ENCODE data around the gene POLD4.
"Not testable (repeated sequence)": the region's sequence is repeated elsewhere in the genome, so short reads cannot be mapped to it uniquely, and the experiment has no call there.

Gene POLD4

DNA sequence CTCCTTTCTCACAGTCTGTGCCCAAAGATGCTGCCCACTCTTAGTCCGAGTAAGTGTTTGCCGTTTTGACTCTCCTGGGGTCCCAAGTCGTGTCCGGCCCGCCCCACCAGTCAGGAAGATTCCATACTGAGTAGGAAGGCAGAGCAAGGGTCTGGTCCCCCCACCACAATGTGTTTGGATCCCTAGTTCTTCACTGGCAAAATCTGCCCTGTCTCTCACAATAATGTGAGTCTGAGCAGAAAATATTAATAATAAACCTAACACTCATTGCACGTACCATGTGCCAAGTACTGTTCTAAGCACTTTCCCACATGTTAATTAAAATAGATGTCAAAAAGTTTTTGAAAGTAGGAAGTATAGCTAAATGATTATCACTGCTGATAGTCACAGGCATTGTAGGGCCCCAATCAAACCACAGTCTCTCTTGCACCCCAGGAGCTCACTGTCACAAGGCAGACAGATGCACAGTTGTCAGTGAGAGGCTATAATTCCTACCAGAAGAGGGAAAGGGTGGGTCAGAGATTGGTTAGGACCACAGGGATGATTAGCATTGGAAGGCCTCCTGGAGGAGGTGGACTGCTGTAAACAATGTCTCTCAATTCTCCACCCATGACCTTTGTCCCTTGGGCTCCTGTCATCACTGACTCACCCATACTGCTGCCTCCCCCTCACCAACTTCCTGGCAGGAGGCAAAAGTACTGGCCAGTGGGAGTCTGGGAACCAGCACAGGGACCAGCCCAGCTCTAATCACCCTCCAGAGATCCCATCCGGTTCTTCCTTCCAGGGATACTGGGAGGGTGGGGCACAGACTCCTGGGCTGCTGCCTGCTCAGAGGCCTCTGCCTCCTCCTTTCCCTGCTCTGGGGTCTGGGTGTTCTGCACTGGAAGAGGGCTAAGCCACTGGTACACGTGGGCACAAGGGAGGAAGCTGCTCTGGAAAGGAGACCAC, 1.0 kb upstream of the POLD4 start:
- DNase-seq, result no peak

DNA sequence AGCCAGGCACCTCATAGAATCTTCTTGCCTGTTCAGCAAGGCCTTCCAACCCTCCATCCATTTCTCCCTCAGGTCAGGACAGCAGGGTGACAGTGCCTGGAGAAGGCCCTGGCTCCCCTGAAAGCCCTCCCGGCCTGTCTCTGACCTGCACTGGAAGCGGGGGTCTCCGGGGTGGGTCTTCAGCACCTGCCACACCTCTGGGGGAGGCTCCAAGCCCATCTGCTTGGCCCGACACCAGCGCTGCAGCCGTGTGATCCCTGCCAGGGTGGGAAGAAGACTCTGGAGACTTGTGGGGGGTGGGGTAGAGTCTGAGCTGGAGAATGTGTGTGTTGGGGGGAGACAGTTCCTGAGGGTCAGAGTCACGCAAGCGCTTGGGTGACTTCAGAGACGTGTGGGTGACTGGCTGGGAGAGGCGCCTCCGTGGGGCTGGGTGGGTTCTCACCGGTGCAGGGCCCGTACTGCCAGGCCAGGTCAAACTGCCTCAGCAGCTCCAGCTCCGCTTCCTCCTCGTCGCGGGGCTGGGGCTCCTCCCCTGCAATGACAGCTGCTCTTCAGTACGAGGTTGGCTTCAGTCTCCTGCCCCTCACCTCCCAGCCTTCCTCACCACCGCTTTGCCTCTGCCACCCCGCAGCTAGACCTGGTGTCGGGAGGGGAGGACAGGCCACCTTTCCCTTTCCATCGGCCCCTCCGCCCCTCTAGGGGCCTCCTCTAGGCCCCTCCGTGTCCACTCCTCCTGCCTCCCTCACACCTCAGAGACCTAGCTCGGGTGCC, 615 bp downstream of the POLD4 start:
- DNase-seq, result no peak

DNA sequence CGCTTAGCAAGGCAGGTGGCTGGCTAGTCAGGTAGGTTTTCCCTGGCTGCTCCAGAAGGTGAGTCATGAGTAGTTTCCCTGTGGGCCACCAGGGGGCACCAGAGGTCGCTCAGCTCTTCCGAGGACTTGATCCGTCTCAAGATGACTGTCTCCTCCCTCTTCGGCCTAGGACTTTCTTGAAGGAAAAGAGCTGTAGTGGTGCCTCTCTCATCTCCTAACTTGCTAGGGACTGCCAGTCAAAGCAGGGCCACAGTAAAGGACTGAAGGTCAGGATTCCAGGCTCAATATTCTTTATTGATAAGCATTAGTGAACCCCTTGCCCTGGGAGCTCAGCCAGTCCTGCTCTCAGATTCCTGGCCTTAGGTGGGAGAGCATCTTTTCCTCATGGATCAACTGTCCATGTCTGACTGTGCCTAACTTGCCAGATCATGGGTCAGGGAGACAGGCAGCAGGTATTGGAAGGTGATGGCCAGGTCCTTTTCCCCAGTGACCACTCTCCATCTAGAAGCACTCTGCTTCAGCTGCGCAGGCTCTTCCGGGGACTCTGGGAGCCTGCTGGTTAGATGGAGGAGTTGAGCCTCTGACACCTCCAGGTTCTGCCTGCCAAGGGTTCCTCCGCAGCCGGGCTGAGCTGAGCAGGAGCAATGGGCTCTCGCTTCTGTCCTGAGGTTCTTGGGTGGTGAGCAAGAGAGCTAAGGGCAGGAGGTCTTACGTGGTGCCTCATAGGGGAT, 1.9 kb downstream of the POLD4 start:
- DNase-seq, result peak in 26 of 58 donors; percentile 12 to 52 (median 34)

DNA sequence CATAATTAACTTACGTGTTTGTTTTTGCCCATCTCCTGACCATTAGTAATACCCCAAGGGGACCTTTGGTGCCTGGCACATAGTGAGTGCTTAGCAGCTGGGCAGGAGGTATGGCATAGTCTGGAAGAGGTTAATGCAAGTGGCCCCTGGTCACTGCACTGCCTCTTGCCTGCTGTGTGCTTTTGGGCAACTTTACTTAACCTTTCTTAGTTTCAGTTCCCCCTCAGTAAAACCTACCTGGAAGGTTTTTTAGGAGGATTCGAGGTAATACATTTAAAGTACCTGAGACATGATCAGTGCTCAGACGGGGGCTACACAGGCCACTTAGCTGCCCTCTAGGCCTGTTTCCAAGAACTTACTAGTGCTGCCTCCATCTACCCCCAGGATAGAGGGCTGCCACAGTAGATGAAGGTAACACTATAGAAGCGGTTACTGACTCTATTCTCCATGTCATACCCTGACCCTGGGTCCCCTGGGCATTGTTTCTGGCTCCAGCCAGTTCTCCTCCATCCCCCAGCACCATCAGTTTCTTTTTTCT, 3.3 kb downstream of the POLD4 start:
- no peak for DNase-seq

DNA sequence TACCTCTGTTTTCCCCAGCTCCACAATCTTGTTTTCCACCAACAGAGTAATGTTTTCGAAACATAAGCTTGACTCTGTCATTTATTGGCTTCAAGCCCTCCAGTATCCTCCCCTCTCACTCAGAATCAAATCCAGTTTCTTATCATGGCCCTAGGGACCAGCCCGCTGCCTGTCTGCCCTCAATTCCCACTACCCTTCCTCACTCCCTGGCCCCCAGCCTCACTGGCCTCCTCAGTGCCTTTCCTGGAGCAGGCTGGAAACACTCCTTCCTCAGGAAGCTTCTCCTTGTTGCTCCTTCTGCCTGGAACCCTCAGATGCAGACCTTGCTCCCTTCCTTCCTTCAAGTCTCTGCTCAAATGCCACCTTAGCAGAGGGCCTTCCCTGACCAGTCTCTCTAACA, 3.9 kb downstream of the POLD4 start:
- DNase-seq, result no peak

DNA sequence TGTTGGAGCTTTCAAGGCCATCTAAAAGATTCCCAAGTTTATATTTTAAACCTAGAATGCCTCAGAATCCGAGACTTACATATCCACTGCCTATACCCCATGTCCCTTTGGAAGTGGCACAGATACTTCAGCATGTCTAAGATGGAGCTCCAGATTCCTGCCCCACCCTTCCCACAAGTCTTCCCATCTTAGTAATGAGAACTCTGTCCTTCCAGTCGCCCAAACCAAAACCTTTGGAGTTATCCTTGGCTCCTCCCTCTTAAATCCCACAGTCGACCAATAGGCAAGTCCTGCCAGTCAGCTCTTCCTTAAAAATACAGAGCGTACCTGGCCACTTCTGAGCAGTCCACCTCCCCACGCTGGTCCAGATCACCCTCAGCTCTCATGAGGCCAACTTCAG, 4.3 kb downstream of the POLD4 start:
- DNase-seq, result no peak

DNA sequence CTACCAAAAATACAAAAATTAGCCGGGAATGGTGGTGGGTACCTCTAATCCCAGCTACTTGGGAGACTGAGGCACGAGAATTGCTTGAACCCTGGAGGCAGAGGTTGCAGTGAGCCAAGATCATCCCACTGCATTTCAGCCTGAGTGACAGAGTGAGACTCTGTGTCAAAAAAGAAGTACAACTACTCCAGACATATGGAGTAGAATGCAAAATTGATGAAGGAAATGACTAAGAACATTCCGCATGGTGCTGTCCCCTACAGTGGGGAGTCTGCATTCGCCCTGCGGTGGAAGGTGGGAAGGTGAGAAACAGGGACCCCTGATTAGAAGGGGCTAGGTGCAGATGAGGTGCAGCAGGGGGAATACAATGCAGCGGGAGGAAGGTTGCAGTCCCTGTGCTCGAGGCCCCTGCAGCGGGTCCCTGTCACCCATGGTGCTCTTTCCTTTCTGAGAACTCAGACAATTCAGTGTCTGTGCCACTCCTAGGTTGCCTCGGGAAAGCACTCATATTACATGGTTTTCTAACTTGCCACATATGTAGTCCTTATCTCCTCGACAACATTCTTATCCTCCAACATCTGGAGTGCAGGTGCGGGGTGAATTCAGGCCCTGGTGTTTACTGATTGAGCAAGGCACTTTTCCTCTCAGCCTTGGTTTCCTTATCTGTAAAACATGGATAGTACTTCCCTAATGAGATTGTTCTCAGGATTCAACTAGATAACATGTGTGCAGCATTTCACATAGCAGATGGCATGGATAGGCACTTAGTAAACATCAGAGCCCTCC, 5.2 kb downstream of the POLD4 start:
- no peak for DNase-seq

DNA sequence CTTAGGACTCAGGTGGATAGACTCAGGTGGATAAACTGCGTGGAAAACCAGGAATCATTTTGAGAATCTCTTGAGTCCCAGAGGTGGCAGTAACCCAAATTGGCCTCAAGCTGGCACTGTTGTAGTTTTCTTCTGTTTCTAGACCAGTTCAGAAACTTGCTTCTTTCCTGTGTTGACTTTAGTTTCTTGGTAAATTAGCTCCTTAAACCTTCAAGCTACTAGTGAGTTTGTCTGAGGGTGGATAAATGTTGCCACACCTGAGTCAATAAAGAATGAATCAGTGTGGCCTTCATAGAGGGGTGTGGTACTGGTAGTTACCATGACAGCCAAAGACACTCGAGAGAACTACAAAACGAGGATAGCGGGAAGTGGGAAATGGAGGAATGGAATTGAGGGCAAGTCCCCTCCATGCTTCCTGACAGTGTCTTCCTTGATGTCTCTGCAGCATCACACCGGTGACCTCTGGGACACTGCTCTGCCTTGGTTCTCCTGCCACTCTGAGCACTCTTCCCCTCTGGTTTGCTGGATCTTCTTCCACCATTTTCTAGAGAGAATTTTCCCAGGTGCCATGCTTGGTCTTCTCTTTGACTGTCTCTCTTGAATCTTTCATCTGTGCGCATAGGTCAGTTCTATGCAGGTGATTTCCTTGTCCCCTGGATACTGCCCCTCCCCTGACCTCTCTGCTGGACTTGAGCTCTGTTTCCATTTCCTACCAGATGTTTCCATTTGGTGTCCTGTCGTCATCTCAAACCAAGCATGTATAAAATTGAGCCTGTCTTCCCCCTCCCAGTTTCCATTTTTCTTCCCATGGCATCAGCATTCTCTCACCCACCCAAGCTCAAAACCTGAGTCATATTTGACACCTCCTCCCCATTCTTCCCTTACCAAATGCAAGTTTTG, 7.2 kb downstream of the POLD4 start:
- DNase-seq, result peak in 3 of 58 donors; percentile 11 to 32 (median 17)

DNA sequence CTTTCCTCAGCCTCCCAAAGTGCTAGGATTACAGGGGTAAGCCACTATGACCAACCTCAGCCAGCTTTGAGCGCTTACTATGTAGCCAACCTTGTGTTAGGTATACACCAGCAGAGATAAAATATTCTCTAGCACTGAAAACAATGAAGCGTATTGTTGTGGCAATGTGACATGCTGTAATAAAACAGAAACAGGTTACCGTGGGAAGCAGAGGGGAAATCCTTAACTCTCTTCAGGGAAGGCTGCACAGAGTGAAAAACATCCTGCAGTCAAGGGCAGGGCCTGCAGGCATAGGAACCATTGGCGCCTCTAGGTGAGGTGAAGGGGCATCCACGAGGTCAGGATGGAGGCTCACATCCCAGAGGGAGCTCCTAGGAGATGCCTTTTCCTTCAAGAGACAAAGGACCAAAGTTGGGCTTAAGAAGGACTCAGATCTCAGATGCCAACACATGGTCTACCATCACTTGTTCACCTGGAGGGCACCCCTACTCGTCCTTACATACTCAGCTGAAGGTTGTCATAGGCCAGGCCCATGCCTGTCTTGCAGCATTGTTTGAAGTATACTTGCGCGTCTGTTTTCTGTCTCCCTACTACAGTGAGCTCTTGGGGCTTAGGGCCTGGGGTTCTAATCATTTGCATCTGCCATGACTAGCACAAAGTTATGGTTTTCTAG, 8.0 kb downstream of the POLD4 start:
- DNase-seq, result no peak

DNA sequence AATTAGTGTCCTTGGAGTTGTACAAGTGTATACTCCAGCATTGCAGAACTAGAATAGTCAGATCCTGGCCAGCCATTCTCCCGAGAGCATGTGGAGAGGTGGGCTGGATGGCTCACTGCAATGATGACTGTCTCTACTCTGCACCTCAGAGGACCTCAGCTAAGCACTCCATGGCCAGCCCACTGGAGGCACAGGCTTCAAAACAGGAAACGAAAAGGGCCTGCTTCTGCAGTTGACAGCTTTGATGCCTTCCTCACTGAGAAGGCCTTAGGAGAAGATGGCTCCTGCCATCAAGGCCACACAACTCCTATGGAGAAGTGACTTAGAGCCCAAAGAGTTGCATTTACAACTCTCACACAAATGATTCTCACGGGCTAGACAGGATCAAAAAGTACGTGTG, 9.1 kb downstream of the POLD4 start:
- no peak for DNase-seq

DNA sequence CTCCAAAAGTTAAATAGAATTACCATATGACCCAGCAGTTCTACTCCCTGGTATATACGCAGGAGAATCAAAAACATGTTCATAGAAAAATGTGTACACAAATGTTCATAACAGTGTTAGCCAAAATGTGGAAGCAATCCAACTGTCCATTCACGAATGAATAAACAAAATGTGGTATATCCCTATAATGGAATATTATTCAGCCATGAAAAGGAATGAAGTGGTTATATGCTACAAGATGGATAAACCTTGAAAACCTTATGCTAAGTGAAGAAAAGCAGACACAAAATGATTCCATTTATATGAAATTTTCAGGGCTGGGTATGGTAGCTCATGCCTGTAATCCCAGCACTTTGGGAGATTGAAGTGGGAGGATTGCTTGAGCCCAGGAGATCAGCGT, 16.1 kb downstream of the POLD4 start:
- DNase-seq, result no peak

DNA sequence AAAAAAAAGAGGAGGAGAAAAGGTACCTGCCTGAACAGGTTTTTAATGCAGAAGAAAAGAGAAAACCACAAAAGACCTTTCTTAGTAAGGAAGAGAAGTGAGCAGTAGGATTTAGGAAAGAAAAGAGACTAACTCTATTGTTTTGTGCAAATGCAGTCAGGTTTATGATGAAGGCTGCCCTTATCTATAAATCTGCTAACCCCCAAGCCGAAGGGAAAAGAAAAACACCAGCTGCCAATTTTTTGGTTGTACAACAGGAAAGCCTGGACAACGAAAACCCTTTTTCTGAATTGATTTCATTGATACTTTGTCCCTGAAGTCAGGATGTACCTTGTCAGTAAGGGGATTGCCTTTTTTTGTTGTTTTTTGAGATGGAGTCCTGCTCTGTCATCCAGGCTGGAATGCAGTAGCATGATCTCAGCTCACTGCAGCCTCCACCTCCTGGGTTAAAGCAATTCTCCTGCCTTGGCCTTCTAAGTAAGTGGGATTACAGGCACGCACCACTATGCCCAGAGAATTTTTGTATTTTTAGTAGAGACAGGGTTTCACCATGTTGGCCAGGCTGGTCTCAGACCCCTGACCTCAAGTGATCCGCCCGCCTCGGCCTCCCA, 21.2 kb downstream of the POLD4 start:
- DNase-seq, result no peak

DNA sequence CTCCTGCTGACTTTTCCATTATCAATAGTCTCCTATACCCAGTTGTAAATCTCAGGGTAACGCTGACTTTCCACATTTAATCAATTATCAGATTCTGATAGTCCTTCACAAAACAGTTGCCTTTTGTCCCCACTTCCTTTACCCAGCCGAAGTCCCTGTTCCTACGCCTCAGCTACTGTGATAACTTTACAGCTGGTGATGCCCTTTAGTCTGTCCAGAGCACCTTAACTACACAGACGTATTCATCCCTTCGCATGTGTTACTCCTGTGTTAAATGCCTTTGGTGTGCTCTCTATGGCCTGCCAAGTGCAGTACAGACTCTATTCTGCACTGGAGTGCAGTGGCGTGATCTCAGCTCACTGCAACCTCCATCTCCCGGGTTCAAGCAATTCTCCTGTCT, 29.8 kb downstream of the POLD4 start:
- no peak for DNase-seq

DNA sequence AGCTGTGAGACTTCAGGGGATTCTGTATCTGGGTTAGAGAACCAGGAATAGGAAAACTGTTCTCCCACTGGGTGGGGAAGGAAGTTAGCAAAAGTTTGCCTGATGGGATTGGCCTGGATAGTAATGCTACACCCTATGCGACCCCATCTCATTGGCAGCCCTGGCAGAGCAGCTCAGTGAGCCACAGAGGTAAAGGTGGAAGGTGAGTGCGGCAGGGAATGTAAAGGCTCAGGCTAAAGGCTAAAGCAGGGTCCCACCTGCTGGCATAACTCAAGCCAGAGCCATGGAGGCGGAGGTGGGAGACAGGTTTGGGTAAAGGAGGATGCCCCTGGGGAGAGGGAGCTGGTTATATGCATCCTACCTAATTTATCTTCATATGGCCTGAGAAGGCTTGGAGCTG, 31.3 kb downstream of the POLD4 start:
- DNase-seq, result no peak

DNA sequence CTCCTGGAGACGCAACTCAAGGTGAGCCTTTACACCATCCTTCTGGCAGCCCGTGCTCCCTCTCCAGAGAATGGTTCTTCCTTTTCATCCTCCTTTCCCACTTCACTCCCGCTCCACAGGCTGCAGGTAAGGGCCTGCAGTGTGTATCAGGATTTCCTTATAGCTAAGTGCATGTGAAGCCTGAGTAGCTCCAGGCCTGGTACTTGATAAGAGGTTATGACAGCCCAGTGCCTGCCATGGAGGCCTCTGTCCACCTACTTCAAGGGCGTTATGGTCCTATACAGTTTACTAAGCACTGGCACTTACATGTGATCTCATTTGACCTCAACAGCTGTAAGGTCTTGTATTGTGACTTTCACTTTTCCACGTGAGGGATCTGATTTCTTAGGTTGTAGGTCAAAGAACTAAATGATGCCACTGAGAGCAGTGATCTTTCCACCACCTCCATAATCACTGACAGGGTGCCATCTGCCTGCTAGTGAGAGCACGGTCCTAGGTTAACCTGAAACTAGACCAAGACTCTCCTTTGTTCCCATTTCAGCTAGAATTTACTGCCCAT, 32.0 kb downstream of the POLD4 start:
- DNase-seq, result no peak

DNA sequence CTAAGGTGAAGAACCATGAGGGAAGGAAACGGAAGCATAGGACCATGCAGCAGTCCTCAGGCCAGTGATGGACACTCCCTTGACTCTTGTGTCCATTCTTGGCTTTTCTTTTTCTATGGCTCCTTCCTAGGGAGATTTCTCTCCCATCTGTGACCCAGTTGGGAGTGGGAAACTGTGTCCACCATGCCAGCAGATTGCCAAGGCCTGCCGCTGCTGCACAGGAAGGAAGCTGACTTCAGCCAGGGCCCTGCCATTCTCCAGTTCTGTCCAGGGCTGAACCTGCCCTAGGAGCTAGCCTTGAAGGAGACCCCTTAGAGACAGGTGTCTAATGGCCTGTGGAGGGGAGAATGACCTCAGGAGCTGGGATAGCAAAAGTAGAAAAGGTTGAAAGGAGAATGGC, 32.7 kb downstream of the POLD4 start:
- DNase-seq, result no peak

DNA sequence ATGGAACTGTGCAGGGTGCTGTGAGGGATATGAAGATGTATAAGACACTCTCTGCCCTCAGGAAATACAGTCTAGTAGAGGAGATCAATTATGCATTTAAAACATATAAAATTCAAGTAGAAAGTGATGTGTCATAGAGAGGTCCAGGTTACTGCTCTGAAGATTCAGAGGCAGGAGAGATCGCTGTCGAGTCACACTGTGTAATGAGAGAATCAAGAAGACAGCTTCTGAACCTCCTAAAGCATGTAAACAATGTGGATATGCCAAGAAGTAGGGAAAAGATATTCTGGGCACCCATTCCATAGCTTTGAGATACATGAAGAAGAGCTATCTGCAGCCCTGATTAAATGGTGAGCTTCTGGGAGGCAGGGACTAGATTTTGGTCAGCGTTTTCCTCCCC, 33.3 kb downstream of the POLD4 start:
- no peak for DNase-seq

DNA sequence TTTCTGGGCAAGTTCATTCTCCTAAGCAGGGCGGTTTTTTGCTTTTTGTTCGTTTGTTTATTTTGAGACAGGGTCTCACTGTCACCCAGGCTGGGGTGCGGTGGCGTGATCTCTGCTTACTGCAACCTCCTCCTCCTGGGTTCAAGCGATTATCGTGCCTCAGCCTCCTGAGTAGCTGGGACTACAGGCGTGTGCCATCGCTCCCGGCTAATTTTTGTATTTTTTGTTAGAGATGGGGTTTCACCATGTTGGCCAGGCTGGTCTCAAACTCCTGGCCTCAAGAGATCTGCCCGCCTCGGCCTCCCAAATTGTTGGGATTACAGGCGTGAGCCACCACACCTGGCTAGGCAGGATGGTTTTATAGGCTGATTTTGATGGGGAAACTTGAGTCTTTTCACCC, 34.5 kb downstream of the POLD4 start:
- DNase-seq, result not testable (repeated sequence)

Measured in anterior cingulate cortex (tissue), 58 donors.